A549 treated with Hydrocortisone at 1 μM for 4 hours (cell line): ENCODE results near the gene OR2T8. TPM values are rescaled to one million over a fixed set of nuclear protein-coding genes. Genes with fewer than 3 reads are reported as not detected.

Experiments used
- total RNA-seq: library from RNA; stranded (reverse); fragments of 200-300 nt; extraction: Qiagen RNA extraction; gene quantifications from 5 replicates; pipeline ENCODE4 v1.2.3, GENCODE V29; 2022

The OR2T8 gene
- not detected in 5 replicates for total RNA-seq

GRCh38 chr1:247919952-247920351 is at the start of gene OR2T8:
Gene OR2T8 (plus strand): TSS chr1:247920252. CDS start chr1:247921018, 766 bp downstream.

GRCh38 chr1:247895163-247895637 is 24.9 kb upstream of the OR2T8 start, which contains the start of gene OR2W3:
Gene OR2W3 (plus strand): TSS chr1:247895587. CDS start chr1:247895587, 0 bp downstream.

GRCh38 chr1:247924868-247925267 is 4.8 kb downstream of the OR2T8 start, which contains the start of gene OR2AJ1:
Gene OR2AJ1 (plus strand): TSS chr1:247924889. CDS start chr1:247933769, 8,880 bp downstream.

GRCh38 chr1:247948558-247948957 is 28.5 kb downstream of the OR2T8 start, which contains the start of gene OR2L8:
Gene OR2L8 (plus strand): TSS chr1:247948858. CDS start chr1:247948858, 0 bp downstream.

GRCh38 chr1:247964933-247965332 is 44.9 kb downstream of the OR2T8 start, which contains the start of gene OR2AK2:
Gene OR2AK2 (plus strand): TSS chr1:247965233. CDS start chr1:247965377, 144 bp downstream.

Other genes starting within 250 kb of the OR2T8 start
- not detected in 5 replicates for gene OR13G1, start 240.5 kb upstream of the OR2T8 start, total RNA-seq
- not detected in 5 replicates for gene OR6F1, start 203.6 kb upstream of the OR2T8 start, total RNA-seq
- gene OR14K1, start 181.6 kb upstream of the OR2T8 start, total RNA-seq: not detected in 5 replicates
- gene OR14A2, start 172.1 kb upstream of the OR2T8 start, total RNA-seq: not detected in 5 replicates
- gene OR1C1, start 159.7 kb upstream of the OR2T8 start, total RNA-seq: not detected in 5 replicates
- gene OR14A16, start 96.1 kb upstream of the OR2T8 start, total RNA-seq: not detected in 5 replicates
- not detected in 5 replicates for gene OR11L1, start 78.4 kb upstream of the OR2T8 start, total RNA-seq
- gene TRIM58, start 63.1 kb upstream of the OR2T8 start, total RNA-seq: not detected in 5 replicates
- gene OR2W3, start 24.7 kb upstream of the OR2T8 start, total RNA-seq: not detected in 5 replicates
- gene OR2AJ1, start 4.6 kb downstream of the OR2T8 start, total RNA-seq: not detected in 5 replicates
- not detected in 5 replicates for gene OR2L8, start 28.6 kb downstream of the OR2T8 start, total RNA-seq
- gene OR2AK2, start 45.0 kb downstream of the OR2T8 start, total RNA-seq: not detected in 5 replicates
- not detected in 5 replicates for gene OR2L5, start 93.4 kb downstream of the OR2T8 start, total RNA-seq
- gene OR2L2, start 109.8 kb downstream of the OR2T8 start, total RNA-seq: not detected in 5 replicates
- not detected in 5 replicates for gene OR2L3, start 126.6 kb downstream of the OR2T8 start, total RNA-seq
- gene OR2L13, start 174.9 kb downstream of the OR2T8 start, total RNA-seq: not detected in 5 replicates
- gene OR2M5, start 224.9 kb downstream of the OR2T8 start, total RNA-seq: not detected in 5 replicates